NCI-H2107 treated with DMSO at 0.1 percent for 48 hours (cell line): ENCODE data around the gene ZNF70.
A peak's percentile ranks its signal among the peaks of the same experiment; 100 is the strongest.

Experiments
- DNase-seq: peaks from one replicate; lab custom pipeline; 2025; ENCODE audit not compliant: unreplicated experiment; lab: John Stamatoyannopoulos, UW

ZNF70 gene

DNA sequence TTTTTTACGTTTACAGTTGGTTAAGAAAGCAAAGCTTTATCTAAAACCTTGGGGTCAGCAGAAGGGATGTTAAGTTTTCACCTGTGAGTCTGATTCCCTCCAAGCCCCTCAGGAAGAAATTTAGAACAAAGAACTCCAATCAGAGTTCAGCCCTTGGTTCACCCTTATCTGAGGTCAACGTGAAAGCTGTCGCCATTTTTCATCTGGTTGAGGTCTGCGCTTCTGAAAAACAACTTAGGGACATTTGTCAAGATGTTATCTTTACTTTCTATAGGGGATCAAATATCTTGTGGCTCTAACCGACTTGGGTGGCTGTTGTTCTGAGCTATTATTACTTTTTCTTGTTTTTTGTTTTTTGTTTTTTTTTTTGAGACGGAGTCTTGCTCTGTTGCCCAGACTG lies 30.1 kb downstream of the ZNF70 start:
- DNase-seq: no peak

GRCh38 chr22:23718371-23719165 lies 32.3 kb downstream of the ZNF70 start:
- no peak for DNase-seq

- peak; percentile 25 for DNase-seq
Observed at GRCh38 chr22:23716811-23717801, 33.8 kb downstream of the ZNF70 start.

GRCh38 chr22:23715806-23716375 lies 35.0 kb downstream of the ZNF70 start:
- DNase-seq: no peak

GRCh38 chr22:23714596-23715578 lies 36.0 kb downstream of the ZNF70 start:
- no peak for DNase-seq

DNA sequence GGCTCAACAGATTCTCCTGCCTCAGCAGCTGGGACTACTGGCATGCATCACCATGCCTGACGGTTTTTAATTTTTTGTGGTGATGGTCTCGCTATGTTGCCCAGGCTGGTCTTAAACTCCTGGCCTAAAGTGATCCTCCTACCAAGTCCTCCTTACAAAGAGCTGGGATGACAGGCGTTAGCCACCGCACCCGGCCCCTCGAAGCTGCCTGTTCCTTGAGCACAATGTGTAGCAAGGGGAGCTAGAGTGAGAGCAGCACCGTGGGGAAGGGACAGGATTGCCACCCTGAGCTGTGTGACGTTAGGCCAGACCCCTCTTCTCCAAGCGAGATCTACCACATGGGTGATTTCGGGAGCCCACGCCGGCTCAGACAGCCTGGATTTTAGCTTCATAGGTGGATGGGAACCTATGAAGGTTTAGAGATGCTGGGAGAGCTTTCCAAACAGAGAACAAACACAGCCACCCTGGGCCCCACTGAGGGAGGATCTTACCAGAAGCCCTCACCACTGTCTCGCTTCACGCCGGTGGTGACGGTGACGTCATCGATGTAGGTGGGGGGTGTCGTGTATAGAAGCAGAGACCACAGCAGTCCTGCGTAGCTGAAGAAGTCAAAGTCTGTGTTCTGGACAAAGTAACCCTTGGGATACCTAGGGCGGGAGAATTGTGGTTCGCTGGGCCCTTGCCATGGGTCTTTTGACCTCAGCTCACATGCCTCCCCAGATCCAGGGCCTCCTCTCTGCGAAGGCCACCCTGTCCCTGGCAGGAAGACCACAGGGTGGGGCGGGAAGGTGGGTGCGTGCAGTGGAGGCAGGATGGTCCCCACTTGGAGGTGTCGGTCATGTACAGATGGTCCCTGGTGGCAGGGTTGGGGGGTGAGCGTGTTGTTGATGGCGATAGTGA lies 37.0 kb downstream of the ZNF70 start:
- DNase-seq: no peak

- no peak for DNase-seq
Observed at GRCh38 chr22:23712256-23712655, 38.7 kb downstream of the ZNF70 start.

- no peak for DNase-seq
Observed at GRCh38 chr22:23709107-23709506, 41.8 kb downstream of the ZNF70 start.

- no peak for DNase-seq
Observed at GRCh38 chr22:23708270-23708669, 42.6 kb downstream of the ZNF70 start.

GRCh38 chr22:23705358-23705757 lies 45.6 kb downstream of the ZNF70 start:
- no peak for DNase-seq

GRCh38 chr22:23704829-23705228 lies 46.1 kb downstream of the ZNF70 start:
- no peak for DNase-seq

- DNase-seq: no peak
Observed at GRCh38 chr22:23704062-23704461, 46.9 kb downstream of the ZNF70 start.

DNA sequence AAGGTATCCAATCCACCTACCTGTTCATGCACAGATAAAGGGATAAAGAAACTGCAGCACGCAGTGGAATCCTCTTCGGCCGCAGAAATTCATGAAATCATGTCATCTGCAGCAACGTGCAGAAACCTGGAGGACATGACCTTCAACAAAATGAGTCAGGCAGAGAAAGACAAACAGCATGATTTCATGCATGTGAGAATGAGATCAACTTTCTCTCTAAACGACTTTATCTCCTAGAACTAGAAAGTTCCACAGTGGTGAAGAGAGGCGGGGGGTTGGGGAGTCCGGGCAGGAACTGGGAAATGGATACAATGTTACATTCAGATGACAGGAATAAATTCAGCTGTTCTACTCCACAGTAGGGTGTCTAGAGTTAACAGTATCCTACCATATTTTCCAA lies 50.2 kb downstream of the ZNF70 start:
- DNase-seq: no peak

DNA sequence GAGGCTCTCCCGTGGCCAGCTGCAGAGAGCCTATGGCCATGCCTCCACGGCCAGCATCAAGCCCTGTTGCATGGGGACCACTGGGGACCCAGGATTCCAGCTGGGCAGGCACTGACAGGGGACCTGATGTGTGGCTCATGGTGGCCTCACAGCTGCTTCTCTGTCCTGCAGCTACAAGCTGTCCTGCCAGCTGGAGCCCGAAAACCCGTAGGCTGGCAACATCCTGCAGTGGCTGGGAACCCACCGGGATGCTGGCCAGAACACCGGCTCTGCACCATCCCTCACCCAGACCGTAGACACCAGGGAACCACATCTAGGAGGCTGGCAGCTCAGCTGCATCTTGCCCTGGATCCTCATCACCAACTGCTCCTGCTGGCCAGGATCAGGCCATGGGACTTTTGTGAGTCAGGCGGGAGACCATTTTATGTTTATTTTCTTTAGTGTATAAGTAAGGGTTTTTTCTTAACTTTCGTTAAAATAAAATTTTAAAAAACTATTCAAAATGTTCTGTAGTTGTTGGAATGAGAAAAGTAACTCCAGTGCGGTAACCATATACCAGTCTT lies 52.2 kb downstream of the ZNF70 start:
- no peak for DNase-seq

DNA sequence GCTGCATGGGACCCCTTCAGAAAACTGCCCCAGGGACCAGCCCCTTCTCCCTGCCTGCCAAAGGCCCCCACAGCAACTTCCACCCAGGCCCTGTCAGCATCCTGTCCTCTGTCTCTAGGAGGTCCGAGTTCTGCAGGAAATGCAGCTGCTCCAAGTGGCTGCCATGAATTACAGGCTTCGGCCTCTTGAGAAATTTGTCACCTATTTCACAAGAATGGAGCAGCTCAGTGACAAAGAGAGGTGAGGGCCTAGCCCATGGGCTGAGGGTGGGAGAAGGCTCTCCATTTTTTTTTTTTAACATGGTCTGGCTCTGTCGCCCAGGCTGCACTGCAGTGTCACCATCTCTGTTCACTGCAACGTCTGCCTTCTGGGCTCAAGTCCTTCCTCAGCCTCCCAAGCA lies 52.8 kb downstream of the ZNF70 start:
- DNase-seq: no peak

GRCh38 chr22:23697031-23697970 lies 53.6 kb downstream of the ZNF70 start:
- no peak for DNase-seq

GRCh38 chr22:23696326-23696851 lies 54.5 kb downstream of the ZNF70 start:
- peak; percentile 40 for DNase-seq
